H9 (cell line): ENCODE measurements around the gene CDH6. TPM values are rescaled to one million over a fixed set of nuclear protein-coding genes. Genes with fewer than 3 reads are reported as not detected.
A peak's percentile ranks its signal among the peaks of the same experiment; 100 is the strongest.

Experiments used
- DNase-seq: peaks from one replicate; pipeline ENCODE4 v3.0.0-alpha.2; 2017
- H2AFZ ChIP-seq: one replicate; pipeline ENCODE4 v1.6.1; 2013; ENCODE audit warnings: mild to moderate bottlenecking, low read length, control low read depth, moderate library complexity
- H2AK5ac ChIP-seq: 2 replicates; pipeline ENCODE4 v1.6.1; 2013; ENCODE audit warnings: low read length, control low read depth, mixed read lengths; ENCODE audit not compliant: insufficient read length
- H2BK120ac ChIP-seq: one replicate; pipeline ENCODE4 v1.6.1; 2013; ENCODE audit warnings: low read depth, mild to moderate bottlenecking, low read length, control low read depth, inconsistent platforms; ENCODE audit not compliant: poor library complexity, severe bottlenecking
- H2BK12ac ChIP-seq: 2 replicates; pipeline ENCODE4 v1.6.1; 2013; ENCODE audit warnings: low read length, control low read depth, mixed read lengths, low read depth; ENCODE audit not compliant: insufficient read length
- H2BK15ac ChIP-seq: 2 replicates; pipeline ENCODE4 v1.6.1; 2013; ENCODE audit warnings: low read depth, low read length, control low read depth
- H2BK20ac ChIP-seq: one replicate; pipeline ENCODE4 v1.6.1; 2013; ENCODE audit warnings: low read depth, mild to moderate bottlenecking, low read length, control low read depth, inconsistent platforms; ENCODE audit not compliant: poor library complexity, severe bottlenecking
- H2BK5ac ChIP-seq: 2 replicates; pipeline ENCODE4 v1.6.1; 2013; ENCODE audit warnings: low read length, control low read depth, mixed read lengths; ENCODE audit not compliant: insufficient read length
- H3K14ac ChIP-seq: 2 replicates; pipeline ENCODE4 v1.6.1; 2013; ENCODE audit warnings: low read length, control low read depth; ENCODE audit not compliant: insufficient read depth
- H3K18ac ChIP-seq: 2 replicates; pipeline ENCODE4 v1.6.1; 2013; ENCODE audit warnings: low read depth, mild to moderate bottlenecking, mixed read lengths, low read length, control low read depth; ENCODE audit not compliant: insufficient read length
- H3K23ac ChIP-seq: 2 replicates; pipeline ENCODE4 v1.6.1; 2013; ENCODE audit warnings: low read length, control low read depth, mixed read lengths, low read depth; ENCODE audit not compliant: insufficient read length
- H3K23me2 ChIP-seq: 2 replicates; pipeline ENCODE4 v1.6.1; 2013; ENCODE audit warnings: low read depth, mild to moderate bottlenecking, mixed read lengths, low read length, control low read depth; ENCODE audit not compliant: insufficient read length, poor library complexity, severe bottlenecking
- H3K27ac ChIP-seq: 2 replicates; pipeline ENCODE4 v1.5.1; 2013; ENCODE audit warnings: low read length, control low read depth, mixed read lengths, low read depth; ENCODE audit not compliant: insufficient read length
- H3K27me3 ChIP-seq: 2 replicates; pipeline ENCODE4 v1.6.1; 2013; ENCODE audit warnings: low read length, control low read depth, inconsistent platforms; ENCODE audit not compliant: insufficient read depth
- H3K4ac ChIP-seq: 2 replicates; pipeline ENCODE4 v1.6.1; 2013; ENCODE audit warnings: low read depth, mild to moderate bottlenecking, control low read depth, inconsistent platforms, low read length, moderate library complexity
- H3K4me1 ChIP-seq: 2 replicates; pipeline ENCODE4 v1.6.1; 2013; ENCODE audit warnings: low read length, control low read depth, inconsistent platforms; ENCODE audit not compliant: insufficient read depth
- H3K4me2 ChIP-seq: 2 replicates; pipeline ENCODE4 v1.6.1; 2013; ENCODE audit warnings: low read length, control low read depth, mixed read lengths; ENCODE audit not compliant: insufficient read length, insufficient read depth
- H3K56ac ChIP-seq: 2 replicates; pipeline ENCODE4 v1.6.1; 2013; ENCODE audit warnings: low read depth, mild to moderate bottlenecking, mixed read lengths, low read length, control low read depth; ENCODE audit not compliant: insufficient read length
- H3K79me1 ChIP-seq: 2 replicates; pipeline ENCODE4 v1.6.1; 2013; ENCODE audit warnings: low read depth, mild to moderate bottlenecking, moderate library complexity, low read length, control low read depth, inconsistent platforms; ENCODE audit not compliant: insufficient read depth, poor library complexity, severe bottlenecking
- H3K79me2 ChIP-seq: 2 replicates; pipeline ENCODE4 v1.6.1; 2013; ENCODE audit warnings: low read length, control low read depth, inconsistent platforms; ENCODE audit not compliant: insufficient read depth
- H3K9ac ChIP-seq: 2 replicates; pipeline ENCODE4 v1.6.1; 2013; ENCODE audit warnings: low read length, control low read depth, mixed read lengths; ENCODE audit not compliant: insufficient read length; ENCODE audit errors: extremely low read depth
- H3K9me3 ChIP-seq: one replicate; pipeline ENCODE4 v1.6.1; 2013; ENCODE audit warnings: low read depth, low read length, inconsistent platforms; ENCODE audit not compliant: control insufficient read depth
- H3T11ph ChIP-seq: one replicate; pipeline ENCODE4 v1.6.1; 2013; ENCODE audit warnings: mild to moderate bottlenecking, low read length, control low read depth, inconsistent platforms
- H4K20me1 ChIP-seq: one replicate; pipeline ENCODE4 v1.6.1; 2013; ENCODE audit not compliant: control insufficient read depth, insufficient read length, insufficient read depth
- H4K5ac ChIP-seq: 2 replicates; pipeline ENCODE4 v1.6.1; 2013; ENCODE audit warnings: low read depth, mild to moderate bottlenecking, mixed read lengths, low read length, control low read depth; ENCODE audit not compliant: insufficient read length
- H4K8ac ChIP-seq: replicated peaks from 2 replicates; pipeline ENCODE4 v1.6.1; 2013; ENCODE audit warnings: low read length, control low read depth, mixed read lengths, low read depth; ENCODE audit not compliant: insufficient read length
- H4K91ac ChIP-seq: 2 replicates; pipeline ENCODE4 v1.6.1; 2013; ENCODE audit warnings: low read depth, mild to moderate bottlenecking, moderate library complexity, mixed read lengths, low read length, control low read depth; ENCODE audit not compliant: insufficient read length
- H3K27ac Mint-ChIP-seq, 3 experiments: 2 replicates in 2 of 3; 3 replicates in 1 of 3; pipeline ENCODE4 v1.8.0; 2020 to 2021; ENCODE audit warnings: mixed read lengths in 3 of 3, mild to moderate bottlenecking in 1 of 3, moderate library complexity in 1 of 3
- H3K27me3 Mint-ChIP-seq: 2 replicates; pipeline ENCODE4 v1.8.0; 2021; ENCODE audit warnings: low read depth, mild to moderate bottlenecking, moderate library complexity, mixed read lengths
- H3K36me3 Mint-ChIP-seq, 3 experiments: 2 replicates in 2 of 3; 3 replicates in 1 of 3; pipeline ENCODE4 v1.8.0; 2020 to 2021; ENCODE audit warnings: low read depth in 3 of 3, mixed read lengths in 3 of 3; ENCODE audit not compliant: insufficient read depth in 1 of 3
- H3K4me1 Mint-ChIP-seq, 2 experiments: 2 replicates each; pipeline ENCODE4 v1.8.0; 2020; ENCODE audit warnings: mixed read lengths in 2 of 2
- H3K4me3 Mint-ChIP-seq, 2 experiments: 2 replicates in 1 of 2; 3 replicates in 1 of 2; pipeline ENCODE4 v1.8.0; 2020 to 2021; ENCODE audit warnings: mild to moderate bottlenecking in 2 of 2, mixed read lengths in 2 of 2, moderate library complexity in 1 of 2
- H3K9me3 Mint-ChIP-seq, 2 experiments: 2 replicates in 1 of 2; 3 replicates in 1 of 2; pipeline ENCODE4 v1.8.0; 2020; ENCODE audit warnings: mild to moderate bottlenecking in 2 of 2, mixed read lengths in 2 of 2, moderate library complexity in 1 of 2
- CTCF ChIP-seq: fragments of 200-600 bp; sonication (generic); conservative IDR thresholded peaks from 3 replicates; pipeline ENCODE4 v1.8.0; 2021; ENCODE audit warnings: antibody characterized with exemption, mild to moderate bottlenecking
- WGBS: extraction: QIAGEN DNeasy Blood & Tissue Kit; methylation state at CpG from one replicate; pipeline ENCODE4 v1.1.7; 2013; ENCODE audit warnings: missing lambda C conversion rate, low lambda C conversion rate, mixed read lengths; ENCODE audit not compliant: insufficient read length; ENCODE audit errors: extremely low coverage; 5-methylcytosine and 5-hydroxymethylcytosine counted together
- total RNA-seq: library from RNA; stranded (reverse); gene quantifications from 2 replicates; pipeline ENCODE4 v1.2.1, GENCODE V29; 2021

The CDH6 gene
- total RNA-seq, 1 experiment from 2014 or later = 11.7 TPM

- Histone ChIP-seq H3K23me2 (peaks cover 9% of the 10 kb centered on the region), H3T11ph (no peak overlapping the region), H2AK5ac (no peak overlapping the region), H3K27ac (no peak overlapping the region), H4K8ac (no peak overlapping the region), H2BK15ac (no peak overlapping the region), H2AFZ (no peak overlapping the region), H4K5ac (no peak overlapping the region), H3K9me3 (no peaks in the 10 kb centered on the region), H2BK120ac (no peak overlapping the region), H2BK20ac (no peak overlapping the region), H2BK12ac (no peak overlapping the region), H3K9ac (no peak overlapping the region), H4K20me1 (no peaks in the 10 kb centered on the region), H3K4me1 (no peaks in the 10 kb centered on the region; the same call in 1 of the 2 replicates), H3K23ac (no peak overlapping the region), H3K4me2 (no peak overlapping the region), H3K79me2 (no peaks in the 10 kb centered on the region), H3K79me1 (no peaks in the 10 kb centered on the region), H2BK5ac (no peak overlapping the region), H3K27me3 (peaks cover 23% of the 10 kb centered on the region), H3K14ac (no peak overlapping the region), H3K4ac (no peak overlapping the region), H3K18ac (no peak overlapping the region), H4K91ac (no peak overlapping the region), H3K56ac (no peak overlapping the region)
- Mint-ChIP-seq H3K9me3 (no peaks in the 10 kb centered on the region), H3K4me1 (peaks cover 26 to 28% of the 10 kb centered on the region in 2 experiments), H3K4me3 (no peak overlapping the region), H3K27me3 (peaks cover 46% of the 10 kb centered on the region), H3K36me3 (no peaks in the 10 kb centered on the region), H3K27ac (no peak overlapping the region)
- whole genome bisulfite sequencing = no CpG with 5 or more reads among the region's 2 CpGs
- peak; percentile 59 for TF ChIP-seq CTCF
- DNase-seq = no peak
These were observed 2.8 kb downstream of the CDH6 start for GRCh38 chr5:31196309-31196708.
